Calu3 (cell line): ENCODE measurements around the gene WAPL. TPM values are rescaled to one million over a fixed set of nuclear protein-coding genes. Genes with fewer than 3 reads are reported as not detected.

Source experiments
- BruUV-seq: library from RNA; stranded (reverse); fragments of 400-500 nt; replicated peaks from 2 replicates; lab custom pipeline; 2021; lab: Mats Ljungman, UMichigan
- CTCF ChIA-PET: fragments of 300-600 bp; sonication (Branson Sonifier 250); formaldehyde crosslinking; loops from one replicate; lab custom pipeline; 2022; ENCODE audit warnings: antibody characterized with exemption; lab: Charles Lee
- DNase-seq: peaks from one replicate; pipeline ENCODE4 v3.0.0; 2022
- H3K27ac Mint-ChIP-seq: one replicate; pipeline ENCODE4 v1.8.0; 2022; ENCODE audit warnings: mixed read lengths; ENCODE audit not compliant: unreplicated experiment
- H3K27me3 Mint-ChIP-seq: one replicate; pipeline ENCODE4 v1.8.0; 2022; ENCODE audit warnings: mixed read lengths; ENCODE audit not compliant: unreplicated experiment
- H3K36me3 Mint-ChIP-seq: one replicate; pipeline ENCODE4 v1.8.0; 2022; ENCODE audit warnings: mild to moderate bottlenecking, moderate library complexity, mixed read lengths; ENCODE audit not compliant: insufficient read depth, unreplicated experiment
- H3K4me1 Mint-ChIP-seq: one replicate; pipeline ENCODE4 v1.8.0; 2022; ENCODE audit warnings: mild to moderate bottlenecking, low read depth, mixed read lengths; ENCODE audit not compliant: unreplicated experiment
- H3K4me3 Mint-ChIP-seq: one replicate; pipeline ENCODE4 v1.8.0; 2022; ENCODE audit warnings: mild to moderate bottlenecking, low read depth, moderate library complexity, mixed read lengths; ENCODE audit not compliant: unreplicated experiment
- H3K9me3 Mint-ChIP-seq: one replicate; pipeline ENCODE4 v1.8.0; 2022; ENCODE audit warnings: low read depth, mixed read lengths; ENCODE audit not compliant: unreplicated experiment
- intact Hi-C: fragments of 100-400 bp; cut with micrococcal nuclease; formaldehyde crosslinking; loops from one replicate; pipeline ENCODE4 v1.10.0; 2022; ENCODE audit not compliant: unreplicated experiment
- total RNA-seq: library from RNA; stranded (reverse); gene quantifications from 2 replicates; pipeline ENCODE4 v1.2.3, GENCODE V29; 2022
- TF ChIP-seq, protein P1 (sequence below): fragments of 200-600 bp; IDR thresholded peaks from one replicate; pipeline ENCODE4 v1.8.0; 2022; ENCODE audit warnings: antibody characterized with exemption; ENCODE audit not compliant: unreplicated experiment

Gene WAPL
- total RNA-seq, 1 experiment from 2014 or later = 27.0 TPM

DNA sequence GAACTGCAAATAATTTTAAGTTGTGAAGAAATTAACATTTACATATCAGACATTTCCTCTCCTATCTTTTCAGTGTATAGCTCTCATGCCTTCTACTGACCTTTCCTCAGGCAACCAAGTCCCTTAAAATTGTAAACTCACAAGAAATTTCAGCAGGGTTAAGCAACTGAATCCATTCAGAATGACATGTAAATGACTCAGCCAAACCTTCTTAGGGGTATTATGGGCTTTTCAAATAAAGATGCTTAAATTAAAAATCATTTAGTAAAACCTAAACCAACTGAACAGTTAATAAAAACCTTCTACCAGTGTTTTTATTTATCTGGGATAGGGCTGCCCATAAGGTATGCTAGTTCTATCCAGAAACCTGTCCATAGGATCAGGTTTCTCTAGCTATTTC lies 20.7 kb downstream of the WAPL start:
- H3K36me3 Mint-ChIP-seq = peaks cover 22% of the 10 kb centered on the region
- H3K27me3 Mint-ChIP-seq = no peaks in the 10 kb centered on the region
- no peak overlapping the region for H3K4me3 Mint-ChIP-seq
- TF ChIP-seq, protein P1, sequence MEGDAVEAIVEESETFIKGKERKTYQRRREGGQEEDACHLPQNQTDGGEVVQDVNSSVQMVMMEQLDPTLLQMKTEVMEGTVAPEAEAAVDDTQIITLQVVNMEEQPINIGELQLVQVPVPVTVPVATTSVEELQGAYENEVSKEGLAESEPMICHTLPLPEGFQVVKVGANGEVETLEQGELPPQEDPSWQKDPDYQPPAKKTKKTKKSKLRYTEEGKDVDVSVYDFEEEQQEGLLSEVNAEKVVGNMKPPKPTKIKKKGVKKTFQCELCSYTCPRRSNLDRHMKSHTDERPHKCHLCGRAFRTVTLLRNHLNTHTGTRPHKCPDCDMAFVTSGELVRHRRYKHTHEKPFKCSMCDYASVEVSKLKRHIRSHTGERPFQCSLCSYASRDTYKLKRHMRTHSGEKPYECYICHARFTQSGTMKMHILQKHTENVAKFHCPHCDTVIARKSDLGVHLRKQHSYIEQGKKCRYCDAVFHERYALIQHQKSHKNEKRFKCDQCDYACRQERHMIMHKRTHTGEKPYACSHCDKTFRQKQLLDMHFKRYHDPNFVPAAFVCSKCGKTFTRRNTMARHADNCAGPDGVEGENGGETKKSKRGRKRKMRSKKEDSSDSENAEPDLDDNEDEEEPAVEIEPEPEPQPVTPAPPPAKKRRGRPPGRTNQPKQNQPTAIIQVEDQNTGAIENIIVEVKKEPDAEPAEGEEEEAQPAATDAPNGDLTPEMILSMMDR = no peak
- CTCF ChIA-PET = no interaction called here
- intact Hi-C loops = no loop called here
- DNase-seq = no peak
- BruUV-seq = no TSS peak
- H3K4me1 Mint-ChIP-seq = peaks cover 15% of the 10 kb centered on the region
- no peak overlapping the region for H3K27ac Mint-ChIP-seq
- no peaks in the 10 kb centered on the region for H3K9me3 Mint-ChIP-seq

DNA sequence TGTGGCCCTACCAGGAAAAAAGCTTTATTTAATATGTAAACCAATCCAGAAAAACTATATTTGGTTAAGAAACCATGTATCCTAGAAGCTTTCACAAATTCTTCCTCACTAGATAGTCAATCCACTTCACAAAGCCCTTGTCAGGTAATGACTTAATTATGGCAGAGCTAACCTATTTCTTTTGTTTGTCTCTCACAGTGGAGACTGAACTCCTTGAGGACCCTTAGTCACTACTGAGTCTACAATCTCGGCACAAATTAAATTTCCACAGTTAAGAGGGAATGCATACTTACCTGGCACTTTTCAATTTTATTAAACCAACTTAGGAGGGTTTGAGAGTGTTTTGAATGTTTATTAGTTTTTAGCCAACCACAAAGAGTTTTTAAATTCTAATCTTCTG lies 23.0 kb downstream of the WAPL start:
- Mint-ChIP-seq H3K27me3 (no peaks in the 10 kb centered on the region), H3K4me1 (peaks cover 15% of the 10 kb centered on the region), H3K4me3 (no peak overlapping the region), H3K27ac (no peak overlapping the region), H3K9me3 (no peaks in the 10 kb centered on the region), H3K36me3 (peaks cover 24% of the 10 kb centered on the region)
- CTCF ChIA-PET = no interaction called here
- intact Hi-C loops = no loop called here
- TF ChIP-seq, protein P1 = no peak
- no peak for DNase-seq
- no TSS peak for BruUV-seq

DNA sequence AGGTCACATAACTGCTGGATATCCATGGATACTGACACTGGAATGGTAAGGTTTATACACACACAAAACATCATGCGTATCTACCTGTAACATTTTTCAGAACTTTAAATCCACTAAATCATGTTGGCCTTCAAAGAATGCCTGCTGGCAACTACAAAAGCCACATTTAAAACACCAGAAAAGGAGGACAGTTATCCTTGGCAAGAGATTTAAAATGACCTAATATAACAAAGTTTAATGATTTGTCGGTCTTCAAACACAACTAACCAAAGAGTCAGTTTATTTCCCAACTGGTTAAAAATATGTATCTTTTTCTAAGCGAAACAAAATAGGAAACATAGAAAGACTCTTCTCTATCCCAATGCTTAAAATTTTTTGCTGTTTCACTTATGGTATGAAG lies 24.0 kb downstream of the WAPL start:
- H3K27ac Mint-ChIP-seq = no peak overlapping the region
- TF ChIP-seq, protein P1 = no peak
- intact Hi-C loops = no loop called here
- H3K4me1 Mint-ChIP-seq = peaks cover 15% of the 10 kb centered on the region
- CTCF ChIA-PET = no interaction called here
- no peaks in the 10 kb centered on the region for H3K9me3 Mint-ChIP-seq
- no TSS peak for BruUV-seq
- peaks cover 24% of the 10 kb centered on the region for H3K36me3 Mint-ChIP-seq
- no peaks in the 10 kb centered on the region for H3K27me3 Mint-ChIP-seq
- DNase-seq = no peak
- no peak overlapping the region for H3K4me3 Mint-ChIP-seq

DNA sequence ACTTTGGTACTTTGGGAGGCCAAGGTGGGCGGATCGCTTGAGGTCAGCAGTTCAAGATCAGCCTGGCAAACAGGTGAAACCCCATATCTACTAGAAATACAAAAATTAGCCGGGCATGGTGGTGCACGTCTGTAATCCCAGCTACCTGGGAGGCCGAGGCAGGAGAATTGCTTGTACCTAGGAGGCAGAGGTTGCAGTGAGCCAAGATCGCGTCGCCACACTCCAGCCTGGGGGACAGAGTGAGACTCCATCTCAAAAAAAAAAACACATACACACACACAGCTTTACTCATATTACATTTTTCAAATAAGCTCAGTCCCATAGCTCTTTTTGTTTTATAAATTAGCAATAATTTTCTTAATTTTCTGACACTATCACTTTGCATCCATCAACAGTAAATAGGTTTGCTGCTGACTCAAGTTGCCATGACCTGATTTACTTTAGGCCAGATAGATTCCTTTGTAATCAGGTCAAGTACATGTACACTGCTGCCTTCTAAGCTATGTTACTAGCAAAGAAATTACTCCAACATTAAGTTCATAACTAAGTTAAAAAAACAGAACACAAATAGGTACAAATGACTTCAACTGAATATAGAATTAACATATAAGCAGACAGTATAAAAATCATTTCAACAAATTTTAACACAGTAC lies 31.5 kb downstream of the WAPL start:
- peaks cover 20% of the 10 kb centered on the region for H3K36me3 Mint-ChIP-seq
- no TSS peak for BruUV-seq

More for the DNA sequence above, 31.5 kb downstream of the WAPL start:
- TF ChIP-seq, protein P1 = no peak
- Mint-ChIP-seq H3K27ac (no peak overlapping the region), H3K4me3 (no peak overlapping the region), H3K27me3 (no peaks in the 10 kb centered on the region), H3K4me1 (no peaks in the 10 kb centered on the region), H3K9me3 (no peaks in the 10 kb centered on the region)
- intact Hi-C loops = no loop called here
- no peak for DNase-seq
- CTCF ChIA-PET = no interaction called here
